Transverse colon (tissue), 4 donors: Measurements from ENCODE around the gene STK17B. TPM values are rescaled to one million over a fixed set of nuclear protein-coding genes. Genes with fewer than 3 reads are reported as not detected.
A peak's percentile ranks its signal among the peaks of the same experiment; 100 is the strongest.

Experiments
- DNase-seq: peaks from one replicate; pipeline ENCODE4 v3.0.0-alpha.2; 2019
- H3K27ac ChIP-seq, 4 donors: fragments of 200-600 bp; sonication (generic); 2 replicates each; pipeline ENCODE4 v1.5.1; 2016 to 2018; ENCODE audit warnings: inconsistent platforms in 4 of 4
- H3K27me3 ChIP-seq: fragments of 200-600 bp; sonication (generic); 2 replicates; pipeline ENCODE4 v1.5.1; 2017; ENCODE audit warnings: inconsistent platforms
- H3K36me3 ChIP-seq, 4 donors: fragments of 200-600 bp; sonication (generic); 2 replicates each; pipeline ENCODE4 v1.5.1; 2017 to 2019; ENCODE audit warnings: inconsistent platforms in 4 of 4
- H3K4me1 ChIP-seq, 4 donors: fragments of 200-600 bp; sonication (generic); 2 replicates each; pipeline ENCODE4 v1.5.1; 2017 to 2020; ENCODE audit warnings: inconsistent platforms in 4 of 4
- H3K4me3 ChIP-seq, 4 donors: fragments of 200-600 bp; sonication (generic); 1 replicate in 1 of 4; 2 replicates in 3 of 4; pipeline versions ENCODE4 v1.5.1 to v1.6.1; 2017 to 2019; ENCODE audit warnings: inconsistent platforms in 4 of 4
- H3K9me3 ChIP-seq, 2 donors: fragments of 200-600 bp; sonication (generic); 2 replicates each; pipeline ENCODE4 v1.5.1; 2017 to 2019; ENCODE audit warnings: inconsistent platforms in 2 of 2
- EP300 ChIP-seq: sonication (generic); formaldehyde crosslinking; IDR thresholded peaks from one replicate; pipeline ENCODE4 v1.6.1; 2017; ENCODE audit warnings: antibody characterized with exemption, low read depth
- POLR2A ChIP-seq: fragments of 450-650 bp; IDR thresholded peaks from one replicate; pipeline ENCODE4 v1.6.1; 2016; ENCODE audit warnings: antibody characterized with exemption, mild to moderate bottlenecking, moderate library complexity
- POLR2AphosphoS5 ChIP-seq, 3 donors: sonication (generic); formaldehyde crosslinking; IDR thresholded peaks; one replicate each; pipeline ENCODE4 v1.6.1; 2016; ENCODE audit warnings: antibody characterized with exemption in 3 of 3
- WGBS, 2 donors: methylation state at CpG; one replicate each; pipeline ENCODE4 v1.1.5; 2018; ENCODE audit warnings: low coverage in 1 of 2; 5-methylcytosine and 5-hydroxymethylcytosine counted together
- in situ Hi-C, 4 donors: fragments of 200-750 bp; cut with MboI; loops; one replicate each; pipeline versions ENCODE4 v1.15.0 to v1.15.1; 2017; ENCODE audit warnings: low sequenced_read_pairs in 3 of 4, low pct_ligation_motif_present in 1 of 4, low pct_unique_long_range_greater_than_20kb in 1 of 4
- intact Hi-C: fragments of 100-400 bp; cut with DNase I; formaldehyde crosslinking; loops from one replicate; pipeline ENCODE4 v1.15.1; 2023; ENCODE audit warnings: low total_unique reads
- total RNA-seq, 4 donors: library from RNA; depleted of rRNA; stranded (reverse); fragments of >200 nt; gene quantifications; one replicate each; pipeline ENCODE4 v1.1.0, GENCODE V29; 2016
- TF ChIP-seq, protein P1 (sequence below), 5 experiments: fragments of 200-600 bp in 3 of 5; fragments of 450-650 bp in 2 of 5; sonication (generic) in 3 of 5; IDR thresholded peaks; 1 replicate in 2 of 5; 2 replicates in 3 of 5; pipeline ENCODE4 v1.5.1; 2016 to 2017; ENCODE audit warnings: antibody characterized with exemption in 5 of 5, inconsistent platforms in 3 of 5, mild to moderate bottlenecking in 2 of 5, moderate library complexity in 1 of 5

Gene STK17B
- total RNA-seq, 4 donors from 2014 or later, result 16.7 to 80.3 (median 67.3) TPM

DNA sequence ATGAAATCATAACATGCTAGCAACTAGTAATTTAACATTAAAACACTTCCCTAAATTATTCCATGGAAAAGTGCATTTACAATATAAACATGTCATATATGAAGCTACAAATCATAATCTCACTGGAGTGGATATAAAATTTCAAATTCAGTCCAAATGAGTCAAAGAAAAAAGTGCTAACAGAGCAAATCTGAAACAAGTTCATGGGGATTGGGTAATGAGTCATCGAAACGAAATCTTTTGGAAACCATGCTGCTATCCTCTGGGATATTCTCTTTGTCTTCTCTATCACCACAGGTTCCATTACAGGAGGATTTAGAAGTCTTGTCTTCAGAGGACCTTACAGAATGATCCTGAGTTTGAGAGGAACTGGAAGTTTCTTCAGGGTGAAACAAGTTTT lies 34.1 kb downstream of the STK17B start:
- in situ Hi-C loops (no loop called here), intact Hi-C loops (no loop called here)
- Histone ChIP-seq H3K36me3 (peaks cover 0 to 53% (median 14%) of the 10 kb centered on the region in 4 donors), H3K27ac (no peak overlapping the region), H3K4me1 (peaks cover 0 to 9% (median 0%) of the 10 kb centered on the region in 4 donors), H3K9me3 (peaks cover 4 to 18% of the 10 kb centered on the region in 2 donors), H3K4me3 (no peak overlapping the region), H3K27me3 (no peaks in the 10 kb centered on the region)
- no peak for TF ChIP-seq POLR2A
- TF ChIP-seq EP300, result no peak
- no peak for TF ChIP-seq POLR2AphosphoS5 (IDR thresholded peaks at IDR 0.05)
- TF ChIP-seq, protein P1, sequence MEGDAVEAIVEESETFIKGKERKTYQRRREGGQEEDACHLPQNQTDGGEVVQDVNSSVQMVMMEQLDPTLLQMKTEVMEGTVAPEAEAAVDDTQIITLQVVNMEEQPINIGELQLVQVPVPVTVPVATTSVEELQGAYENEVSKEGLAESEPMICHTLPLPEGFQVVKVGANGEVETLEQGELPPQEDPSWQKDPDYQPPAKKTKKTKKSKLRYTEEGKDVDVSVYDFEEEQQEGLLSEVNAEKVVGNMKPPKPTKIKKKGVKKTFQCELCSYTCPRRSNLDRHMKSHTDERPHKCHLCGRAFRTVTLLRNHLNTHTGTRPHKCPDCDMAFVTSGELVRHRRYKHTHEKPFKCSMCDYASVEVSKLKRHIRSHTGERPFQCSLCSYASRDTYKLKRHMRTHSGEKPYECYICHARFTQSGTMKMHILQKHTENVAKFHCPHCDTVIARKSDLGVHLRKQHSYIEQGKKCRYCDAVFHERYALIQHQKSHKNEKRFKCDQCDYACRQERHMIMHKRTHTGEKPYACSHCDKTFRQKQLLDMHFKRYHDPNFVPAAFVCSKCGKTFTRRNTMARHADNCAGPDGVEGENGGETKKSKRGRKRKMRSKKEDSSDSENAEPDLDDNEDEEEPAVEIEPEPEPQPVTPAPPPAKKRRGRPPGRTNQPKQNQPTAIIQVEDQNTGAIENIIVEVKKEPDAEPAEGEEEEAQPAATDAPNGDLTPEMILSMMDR (IDR thresholded peaks at IDR 0.05), result no peak
- DNase-seq, result no peak
- WGBS, 2 donors, result 91 to 94% methylated on average over 2 of the region's 2 CpGs

DNA sequence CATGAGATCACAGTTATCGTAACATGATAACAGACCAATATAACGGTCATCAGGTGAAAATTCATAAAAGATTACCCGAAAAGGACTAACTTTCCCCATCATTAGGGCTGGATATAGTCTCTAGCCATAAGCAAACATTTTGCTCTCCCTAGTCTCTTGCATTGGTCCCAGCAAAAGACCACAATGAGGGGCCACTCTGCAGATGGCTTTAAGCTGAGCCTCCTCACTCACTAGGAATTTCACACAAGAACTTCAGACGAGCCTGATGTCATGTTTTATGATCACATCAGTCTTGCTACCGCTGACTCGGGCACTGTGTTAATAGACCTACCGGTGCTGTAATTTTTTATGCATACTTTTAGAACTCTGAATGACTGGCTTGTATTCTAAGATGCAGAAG lies 35.2 kb downstream of the STK17B start:
- in situ Hi-C loops (no loop called here), intact Hi-C loops (no loop called here)
- H3K4me3 ChIP-seq, result no peak overlapping the region
- H3K36me3 ChIP-seq, result peaks cover 0 to 47% (median 14%) of the 10 kb centered on the region in 4 donors
- no peak for DNase-seq
- peaks cover 0 to 9% (median 0%) of the 10 kb centered on the region in 4 donors for H3K4me1 ChIP-seq
- WGBS, 2 donors, result 92% methylated on average over 4 to 7 of the region's 7 CpGs
- no peak overlapping the region for H3K27ac ChIP-seq
- TF ChIP-seq POLR2AphosphoS5 (IDR thresholded peaks at IDR 0.05) (no peak), POLR2A (no peak), EP300 (no peak)
- TF ChIP-seq, protein P1 (IDR thresholded peaks at IDR 0.05), result no peak
- H3K9me3 ChIP-seq, result peaks cover 15 to 27% of the 10 kb centered on the region in 2 donors
- H3K27me3 ChIP-seq, result no peaks in the 10 kb centered on the region

DNA sequence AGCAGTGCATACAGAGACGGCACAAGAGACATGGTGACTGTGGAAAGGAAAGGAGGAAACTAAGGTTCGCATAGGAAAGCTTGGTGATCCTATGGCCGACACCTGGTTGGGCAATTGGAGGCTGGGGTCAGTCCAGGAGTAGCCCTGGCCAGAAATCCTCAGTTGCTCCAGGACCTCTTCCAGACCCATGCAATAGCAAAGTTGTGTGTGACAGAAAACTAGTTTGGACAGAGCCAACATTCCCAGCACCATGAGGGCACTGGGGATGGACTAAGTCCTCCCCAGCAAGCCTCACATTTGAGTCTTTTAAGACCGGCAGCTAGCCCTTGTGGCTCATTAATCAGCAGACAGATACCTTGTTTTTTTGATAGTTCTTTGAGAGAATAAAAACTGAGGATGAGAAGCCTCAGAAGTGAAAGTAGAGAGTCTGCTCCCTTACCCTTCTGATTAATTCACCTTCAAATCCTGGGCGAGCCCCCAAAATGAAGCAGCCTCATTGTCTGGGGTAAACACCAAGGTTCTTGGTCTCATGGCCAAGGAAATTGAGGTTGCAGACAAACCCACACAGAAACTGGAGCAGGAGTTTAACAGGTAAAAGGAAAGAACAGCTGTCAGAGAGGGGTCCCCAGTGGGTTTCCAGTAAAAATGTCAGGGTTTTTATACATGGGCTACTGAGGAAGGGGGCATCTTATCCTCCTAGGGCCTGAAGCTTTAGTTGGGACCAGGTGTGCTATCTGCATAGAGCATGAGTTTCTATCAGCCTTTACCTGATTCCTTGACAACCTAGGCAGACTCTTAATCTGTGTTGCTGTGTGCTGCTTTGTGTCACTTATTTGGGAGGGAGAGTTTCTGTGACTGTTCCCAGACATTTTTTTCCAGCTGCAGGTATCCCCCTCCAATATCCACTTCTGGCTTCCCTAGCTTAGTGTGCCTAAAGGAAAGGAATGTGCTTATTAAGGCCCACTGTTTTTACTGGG lies 39.1 kb downstream of the STK17B start:
- H3K9me3 ChIP-seq, result peaks cover 34 to 48% of the 10 kb centered on the region in 2 donors
- intact Hi-C loops, result no loop called here
- in situ Hi-C loops, result no loop called here
- no peak overlapping the region for H3K27ac ChIP-seq
- H3K36me3 ChIP-seq, result peaks cover 0 to 24% (median 4%) of the 10 kb centered on the region in 4 donors
- WGBS, 2 donors, result 84 to 93% methylated on average over 4 to 5 of the region's 5 CpGs
- H3K27me3 ChIP-seq, result no peaks in the 10 kb centered on the region
- no peak for DNase-seq
- peak; percentile 15 for TF ChIP-seq POLR2A
- TF ChIP-seq, protein P1 (IDR thresholded peaks at IDR 0.05), result no peak
- TF ChIP-seq POLR2AphosphoS5 (IDR thresholded peaks at IDR 0.05), result no peak
- TF ChIP-seq EP300, result no peak
- no peaks in the 10 kb centered on the region for H3K4me1 ChIP-seq
- H3K4me3 ChIP-seq, result no peak overlapping the region

DNA sequence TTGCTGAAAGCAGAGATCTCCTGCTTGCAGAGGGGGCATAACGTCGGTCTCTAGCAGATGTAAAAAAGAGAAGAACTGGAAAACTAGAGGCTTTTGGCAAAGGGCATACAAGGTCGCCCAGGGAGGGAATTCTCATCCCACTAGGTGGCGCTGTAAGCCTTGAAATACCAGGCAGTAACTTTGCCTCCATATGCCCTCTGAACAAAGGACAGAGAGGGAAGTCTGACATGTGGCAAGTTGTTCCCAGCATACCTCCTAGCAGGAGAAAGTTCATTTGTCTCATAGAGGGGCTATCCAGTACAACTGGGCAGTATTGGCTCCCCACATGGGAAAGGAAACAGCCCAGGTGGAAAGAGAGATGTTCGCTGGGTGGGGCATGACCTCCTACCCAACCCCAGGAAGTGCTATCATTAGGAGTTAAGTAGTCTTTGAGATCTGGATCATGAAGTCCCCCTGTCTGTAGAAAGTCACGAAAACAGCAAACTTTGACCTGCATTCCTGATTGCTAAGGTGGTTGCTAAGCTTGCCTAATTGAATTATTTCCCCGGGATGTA lies 39.9 kb downstream of the STK17B start:
- 72 to 77% methylated on average over 6 to 7 of the region's 7 CpGs for WGBS, 2 donors
- Histone ChIP-seq H3K4me3 (no peak overlapping the region), H3K36me3 (peaks cover 0 to 16% (median under 1%) of the 10 kb centered on the region in 4 donors), H3K4me1 (no peaks in the 10 kb centered on the region), H3K9me3 (peaks cover 34 to 48% of the 10 kb centered on the region in 2 donors), H3K27ac (no peak overlapping the region), H3K27me3 (no peaks in the 10 kb centered on the region)
- no peak for TF ChIP-seq POLR2AphosphoS5 (IDR thresholded peaks at IDR 0.05)
- TF ChIP-seq EP300, result no peak
- TF ChIP-seq POLR2A, result no peak
- TF ChIP-seq, protein P1 (IDR thresholded peaks at IDR 0.05), result peak; percentile 19 to 53 (median 44)
- in situ Hi-C loops (no loop called here), intact Hi-C loops (no loop called here)
- peak; percentile 57 for DNase-seq
